Anterior cingulate cortex (tissue), 58 donors: Measurements from ENCODE around the gene CRABP2.

Experiments used
- DNase-seq, 58 donors: peaks; one replicate each; lab custom pipeline; 2025; lab: John Stamatoyannopoulos, UW

CRABP2 gene

DNA sequence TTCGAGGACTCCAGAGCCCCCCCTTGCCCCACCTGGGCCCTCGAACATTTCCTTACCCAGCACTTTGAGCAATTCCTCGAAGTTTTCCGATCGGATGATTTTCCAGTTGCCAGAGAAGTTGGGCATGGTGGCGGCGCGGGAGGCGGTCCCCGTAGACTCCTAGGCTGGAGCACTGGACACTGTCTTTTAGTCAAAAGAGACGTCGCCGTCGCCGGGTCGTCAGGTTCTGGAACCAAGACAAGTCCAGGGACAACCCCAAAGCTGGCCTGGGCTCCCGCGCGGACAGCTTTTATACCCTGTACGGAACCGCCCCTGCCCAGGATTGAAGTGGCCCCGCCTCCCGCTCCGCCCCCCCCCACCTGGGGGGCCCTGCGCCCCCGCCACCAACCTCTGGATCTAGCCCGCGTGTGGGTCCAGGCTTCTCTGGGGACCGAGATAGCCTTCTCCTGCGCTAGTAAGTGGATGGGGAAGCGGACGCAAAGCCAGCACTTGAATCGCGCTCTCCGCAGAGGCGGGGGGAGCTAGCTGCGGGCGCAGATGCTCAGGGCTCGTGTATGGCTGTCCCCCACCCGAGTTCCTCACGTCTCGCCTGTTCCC is at the start of gene CRABP2:
TSS of gene CRABP2 (minus strand) at position 263 of the 597 bp plus-strand sequence. CDS start at position 126, 137 bp downstream.
- peak in 10 of 58 donors; percentile 6 to 68 (median 40) for DNase-seq

GRCh38 chr1:156754219-156754618 is 48.8 kb upstream of the CRABP2 start:
- no peak for DNase-seq

- peak in 2 of 58 donors; percentile 2 to 29 for DNase-seq
Measured at GRCh38 chr1:156752843-156753482, 47.6 kb upstream of the CRABP2 start.

GRCh38 chr1:156751757-156752481 is 46.5 kb upstream of the CRABP2 start:
- peak; percentile 42 to 99 (median 96) for DNase-seq

GRCh38 chr1:156751451-156751756 is 46.0 kb upstream of the CRABP2 start, which contains the start of gene HDGF:
Gene HDGF, minus strand, starts transcription at chr1:156751675. Its CDS starts 246 bp downstream, at chr1:156751429.
- no peak for DNase-seq

GRCh38 chr1:156750711-156751450 is 45.5 kb upstream of the CRABP2 start:
- peak in 36 of 58 donors; percentile 33 to 76 (median 58) for DNase-seq

DNA sequence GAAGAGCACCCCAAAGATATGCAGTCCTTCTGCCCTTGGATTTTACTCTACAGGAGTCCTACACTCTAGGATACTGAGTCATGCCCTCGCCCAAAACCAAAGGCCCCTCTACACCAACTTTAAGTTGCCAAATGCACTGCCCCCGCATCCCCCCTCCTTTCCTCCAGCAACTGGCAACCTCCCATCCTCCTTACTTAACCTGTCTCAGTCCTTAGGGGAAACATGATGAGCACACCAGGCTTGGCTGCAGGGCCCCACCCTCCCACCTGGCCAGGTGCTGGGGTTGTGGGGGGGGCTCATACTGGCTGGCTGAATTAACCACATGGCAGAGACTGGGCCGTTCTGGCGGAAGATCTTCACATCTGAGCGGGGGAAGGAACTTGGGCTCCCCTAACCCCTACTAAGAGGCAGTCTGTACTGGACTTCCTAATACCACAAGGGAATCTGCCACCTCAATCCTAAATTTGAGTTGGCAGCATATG is 44.8 kb upstream of the CRABP2 start:
- peak in 3 of 58 donors; percentile 10 to 19 (median 13) for DNase-seq

DNA sequence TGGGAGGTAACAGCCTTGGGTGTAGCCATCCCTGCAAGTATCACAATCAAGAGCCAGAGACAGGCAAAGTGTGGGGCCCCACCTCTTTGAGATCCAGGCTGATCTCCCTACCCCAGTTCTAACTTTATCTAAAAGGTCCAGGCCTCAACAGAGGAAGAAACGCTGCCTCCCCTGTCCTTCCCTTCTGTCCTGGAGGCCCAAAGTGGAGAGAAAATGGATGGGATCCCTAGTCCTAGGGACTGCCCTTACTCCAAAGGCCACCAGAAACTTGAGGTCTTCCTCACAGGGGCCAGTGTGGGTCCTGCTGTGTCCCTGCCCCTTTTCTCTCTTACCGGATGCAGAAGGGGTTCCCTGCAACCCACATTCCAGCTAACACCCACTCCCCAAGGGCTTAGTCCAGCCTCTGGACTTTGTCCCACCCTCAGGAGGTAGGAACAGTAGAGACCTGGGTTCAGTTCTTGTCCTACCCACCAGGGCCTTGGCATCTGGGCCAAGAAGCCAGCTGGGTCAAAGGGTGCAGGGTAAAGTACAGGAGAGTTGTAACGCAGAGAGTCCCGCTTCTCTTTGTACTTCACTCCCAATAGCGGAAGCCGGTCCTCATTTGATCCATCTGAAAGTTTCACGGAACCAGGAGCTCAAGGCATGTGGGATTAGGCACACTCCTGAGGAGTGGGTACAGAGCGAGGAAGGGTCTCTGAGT is 44.2 kb upstream of the CRABP2 start:
- DNase-seq, result no peak

DNA sequence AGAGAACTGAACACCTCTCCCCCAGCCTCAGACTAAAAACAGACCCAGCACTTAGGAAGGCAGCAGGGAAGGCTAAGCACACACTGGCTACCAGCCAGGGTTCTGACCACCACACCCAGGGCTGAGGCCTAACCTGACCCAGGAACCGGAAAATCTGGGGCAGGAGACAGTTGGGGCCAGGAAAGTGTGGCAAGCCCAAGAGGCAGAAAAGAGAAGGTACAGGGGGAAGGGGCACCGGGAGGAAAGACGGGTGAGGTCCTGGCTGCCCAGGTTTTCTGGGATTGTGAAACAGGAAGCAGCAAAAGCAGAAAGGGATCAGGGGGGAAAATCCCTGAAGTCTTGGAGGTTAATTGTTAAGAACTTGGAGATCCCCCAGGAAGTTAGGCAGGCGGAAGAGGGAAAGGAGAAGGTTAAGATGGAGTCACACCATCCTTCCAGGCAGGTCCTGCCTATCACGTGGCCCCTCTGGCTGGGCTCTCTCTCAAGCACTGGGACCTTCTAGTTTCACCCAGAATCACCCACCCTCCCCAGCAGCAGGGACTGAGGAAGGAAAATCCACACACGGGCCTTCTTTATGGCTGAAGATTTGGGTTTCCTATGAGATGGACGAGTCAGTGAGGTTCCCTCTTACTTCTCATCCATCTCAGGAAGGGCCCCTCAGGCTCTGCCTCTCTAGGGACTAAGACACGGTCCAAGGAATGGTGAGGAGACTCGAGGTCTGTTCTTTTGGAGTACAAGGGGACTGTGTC is 43.5 kb upstream of the CRABP2 start:
- DNase-seq, result peak in 40 of 58 donors; percentile 11 to 59 (median 30)

DNA sequence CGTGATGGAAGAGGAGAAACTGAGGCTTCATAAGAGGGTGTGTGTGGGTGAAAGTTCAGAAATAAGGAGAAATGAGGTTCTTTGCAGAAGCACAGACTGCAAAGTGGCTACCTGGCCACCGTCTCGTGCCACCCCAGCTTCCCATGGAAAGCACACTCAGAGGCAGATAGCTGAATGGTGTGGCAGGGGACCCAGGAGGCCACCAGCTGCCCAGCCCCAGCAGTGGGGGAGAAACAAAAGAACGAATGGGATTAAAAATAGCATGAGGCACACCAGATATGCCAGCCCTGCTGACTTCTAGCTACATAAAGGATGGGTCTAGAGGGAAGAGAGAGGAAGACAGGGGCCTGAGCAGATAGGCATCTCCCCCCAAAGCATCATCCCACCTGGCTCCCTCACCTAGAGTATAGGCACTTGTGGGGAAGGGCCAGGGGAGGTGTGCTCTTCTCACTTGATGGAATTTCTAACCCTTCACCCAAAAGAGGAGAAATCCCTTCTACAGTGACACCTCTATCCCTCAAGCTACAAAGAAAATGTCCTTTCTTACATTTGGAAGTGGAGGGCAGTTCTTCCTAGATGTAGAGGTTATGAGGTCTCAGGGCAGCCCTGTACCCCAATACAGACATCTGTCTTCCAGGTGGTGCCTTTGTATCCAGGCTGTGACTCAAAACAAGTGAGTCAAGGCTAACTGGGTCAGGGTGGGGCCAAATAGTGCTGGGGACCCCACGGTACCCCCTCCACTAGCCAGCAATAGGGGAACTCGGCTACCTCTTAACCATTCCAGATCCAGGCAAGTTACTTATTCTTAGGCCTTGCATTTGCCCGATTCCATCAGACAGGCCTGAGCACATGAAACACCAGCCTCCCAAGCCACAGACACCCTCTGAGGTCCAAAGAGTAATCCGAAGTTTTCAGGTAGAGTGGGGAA is 42.6 kb upstream of the CRABP2 start:
- DNase-seq, result peak in 2 of 58 donors; percentile 28 to 30

- peak in 57 of 58 donors; percentile 26 to 86 (median 74) for DNase-seq
Measured at GRCh38 chr1:156746728-156747631, 41.6 kb upstream of the CRABP2 start.

- DNase-seq, result no peak
Measured at GRCh38 chr1:156746406-156746727, 41.0 kb upstream of the CRABP2 start.

DNA sequence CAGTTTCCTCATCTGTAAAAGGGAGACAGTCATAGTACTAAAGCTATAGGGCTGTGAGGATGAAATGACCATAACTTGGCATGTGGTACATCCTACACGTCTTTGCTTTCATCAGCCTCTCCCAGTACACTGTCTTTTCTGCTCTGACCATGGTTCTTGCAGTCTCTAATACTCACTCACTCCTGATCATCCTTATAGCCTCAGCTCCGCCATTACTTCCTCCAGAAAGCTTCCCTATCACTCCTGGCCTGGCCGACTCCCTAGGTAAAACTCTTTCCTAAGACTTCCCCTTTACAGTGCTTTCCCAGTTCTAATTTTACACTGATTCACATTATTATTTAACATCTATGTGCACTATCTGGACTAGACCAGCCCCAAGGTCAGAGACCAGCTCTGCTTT is 40.5 kb upstream of the CRABP2 start:
- no peak for DNase-seq

GRCh38 chr1:156744786-156745419 is 39.5 kb upstream of the CRABP2 start:
- no peak for DNase-seq

DNA sequence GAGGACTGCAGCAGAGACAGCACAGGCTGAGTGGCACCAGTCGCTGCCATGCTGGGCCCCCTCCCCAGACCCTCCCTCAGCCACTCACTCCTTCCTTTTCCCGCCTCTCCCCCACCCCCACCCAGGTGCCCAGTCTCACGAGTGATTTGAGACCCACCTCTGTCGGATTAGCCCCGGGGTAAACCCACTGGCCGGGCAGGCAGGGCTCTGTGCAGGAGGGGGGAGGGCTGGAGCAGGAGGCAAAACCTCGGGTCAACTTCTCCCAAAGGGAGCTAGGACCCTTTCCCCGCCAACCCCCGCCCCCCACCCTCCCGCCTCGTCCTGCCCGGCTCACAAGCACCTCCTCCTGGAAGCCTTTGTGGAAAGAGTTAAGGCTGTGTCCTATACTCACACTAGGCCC is 39.0 kb upstream of the CRABP2 start:
- DNase-seq, result no peak

DNA sequence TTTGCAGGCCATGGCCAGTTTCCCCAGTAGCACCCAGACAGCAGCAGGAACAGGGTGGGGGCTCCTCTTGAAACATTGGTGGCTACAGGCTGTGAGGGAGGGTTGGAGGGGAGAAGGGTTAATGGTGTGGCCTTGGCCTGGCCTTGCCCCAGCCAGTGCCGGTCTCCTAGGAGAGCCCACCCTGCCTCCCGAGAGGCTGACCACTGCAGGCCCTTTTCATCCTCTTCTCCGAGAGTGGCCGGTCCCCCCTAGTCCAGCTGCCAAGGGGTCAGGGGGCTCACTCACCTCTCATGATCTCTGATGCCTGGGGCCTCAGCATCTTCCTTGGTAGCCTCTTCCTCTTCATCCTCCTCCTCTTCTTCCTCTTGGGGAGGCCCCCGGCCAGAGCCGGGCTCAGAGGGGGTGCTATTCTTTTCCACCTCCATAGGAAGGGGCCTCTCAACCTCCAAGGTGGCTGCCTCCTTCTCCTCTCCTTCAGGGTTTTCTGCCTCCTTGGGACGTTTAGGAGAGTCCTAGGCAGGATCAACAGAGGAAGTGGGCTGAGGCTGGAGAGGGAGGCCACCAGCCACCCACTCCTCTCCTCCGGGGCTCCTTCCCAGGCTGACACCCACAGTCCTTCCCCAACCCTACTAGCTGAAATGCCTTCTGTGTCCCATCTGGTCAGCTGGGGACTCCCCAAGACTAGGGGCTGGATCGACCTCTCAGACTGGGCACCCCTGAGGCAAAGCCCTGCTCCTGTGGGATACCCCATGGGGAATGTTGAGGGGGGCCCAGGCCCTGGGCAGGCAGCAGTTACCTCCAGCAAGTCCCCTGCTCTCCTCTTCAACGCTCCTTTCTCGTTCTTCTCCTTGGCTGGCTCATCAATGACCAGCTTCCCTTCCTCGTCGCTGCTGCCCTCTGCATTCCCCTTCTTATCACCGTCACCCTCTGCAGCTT is 38.3 kb upstream of the CRABP2 start:
- no peak for DNase-seq
